Large intestine (tissue), 3 donors: ENCODE data around the gene TP53TG5. TPM values are rescaled to one million over a fixed set of nuclear protein-coding genes. Genes with fewer than 3 reads are reported as not detected.
A peak's percentile ranks its signal among the peaks of the same experiment; 100 is the strongest.

ENCODE experiments used
- DNase-seq, 2 donors: peaks; one replicate each; pipeline versions ENCODE4 v3.0.0 to v3.0.0-alpha.2; 2013
- H3K27ac ChIP-seq: one replicate; pipeline ENCODE4 v1.5.1; 2013; ENCODE audit warnings: low read length
- H3K27me3 ChIP-seq: 2 replicates; pipeline ENCODE4 v1.6.1; 2013; ENCODE audit warnings: low read length; ENCODE audit not compliant: control insufficient read depth, insufficient read depth
- H3K36me3 ChIP-seq: 2 replicates; pipeline ENCODE4 v1.6.1; 2013; ENCODE audit warnings: low read length; ENCODE audit not compliant: control insufficient read depth, insufficient read depth
- H3K4me1 ChIP-seq: one replicate; pipeline ENCODE4 v1.6.1; 2013; ENCODE audit warnings: low read length; ENCODE audit not compliant: control insufficient read depth, insufficient read depth
- H3K4me3 ChIP-seq: one replicate; pipeline ENCODE4 v1.5.1; 2013; ENCODE audit warnings: low read length
- H3K9me3 ChIP-seq: one replicate; pipeline ENCODE4 v1.6.1; 2013; ENCODE audit warnings: mild to moderate bottlenecking, low read depth, low read length, moderate library complexity; ENCODE audit not compliant: control insufficient read depth
- WGBS: methylation state at CpG from one replicate; pipeline ENCODE4 v1.1.5; 2013; ENCODE audit warnings: low lambda C conversion rate; ENCODE audit not compliant: insufficient coverage; 5-methylcytosine and 5-hydroxymethylcytosine counted together
- polyA plus RNA-seq: library from polyadenylated mRNA; unstranded; fragments of 120-200 nt; gene quantifications from one replicate; pipeline ENCODE4 v1.2.1, GENCODE V29; 2013

Gene TP53TG5
- polyA plus RNA-seq, 1 donor: 0.78 TPM

- Histone ChIP-seq H3K4me3 (no peak overlapping the region), H3K27me3 (no peaks in the 10 kb centered on the region), H3K27ac (no peak overlapping the region), H3K9me3 (no peaks in the 10 kb centered on the region), H3K36me3 (peaks cover 20% of the 10 kb centered on the region), H3K4me1 (peaks cover 17% of the 10 kb centered on the region)
- no peak for DNase-seq
- no CpG with 5 or more reads among the region's 3 CpGs for WGBS
Measured at GRCh38 chr20:45413479-45413878, 35.4 kb upstream of the TP53TG5 start.

- WGBS: no CpG with 5 or more reads among the region's 5 CpGs
- Histone ChIP-seq H3K27ac (no peak overlapping the region), H3K27me3 (no peaks in the 10 kb centered on the region), H3K9me3 (no peaks in the 10 kb centered on the region), H3K36me3 (peaks cover 17% of the 10 kb centered on the region), H3K4me1 (peaks cover 17% of the 10 kb centered on the region), H3K4me3 (no peak overlapping the region)
- no peak for DNase-seq
Measured at GRCh38 chr20:45412653-45413052, 34.5 kb upstream of the TP53TG5 start.

GRCh38 chr20:45410887-45411286 lies 32.8 kb upstream of the TP53TG5 start:
- 29% methylated on average over 1 of the region's 8 CpGs for WGBS
- H3K27me3 ChIP-seq: peaks cover 9% of the 10 kb centered on the region
- no peaks in the 10 kb centered on the region for H3K9me3 ChIP-seq
- H3K4me1 ChIP-seq: peaks cover 16% of the 10 kb centered on the region
- peak overlapping the region; percentile 62 for H3K27ac ChIP-seq
- DNase-seq: peak; percentile 63 to 84
- no peak overlapping the region for H3K4me3 ChIP-seq
- H3K36me3 ChIP-seq: peaks cover 17% of the 10 kb centered on the region

- no peaks in the 10 kb centered on the region for H3K9me3 ChIP-seq
- H3K4me3 ChIP-seq: no peak overlapping the region
- peak in 1 of 2 donors; percentile 38 for DNase-seq
- peaks cover 17% of the 10 kb centered on the region for H3K36me3 ChIP-seq
- no peak overlapping the region for H3K27ac ChIP-seq
- H3K4me1 ChIP-seq: peaks cover 20% of the 10 kb centered on the region
- WGBS: no CpG with 5 or more reads among the region's 7 CpGs
- peaks cover 15% of the 10 kb centered on the region for H3K27me3 ChIP-seq
Measured at GRCh38 chr20:45409521-45410272, 31.6 kb upstream of the TP53TG5 start.

- WGBS: 60% methylated on average over 1 of the region's 7 CpGs
- Histone ChIP-seq H3K4me3 (no peak overlapping the region), H3K27ac (no peak overlapping the region)
Measured at GRCh38 chr20:45408646-45409213, 30.6 kb upstream of the TP53TG5 start.

GRCh38 chr20:45407783-45408645 lies 29.9 kb upstream of the TP53TG5 start, which contains the start of gene DBNDD2:
Gene DBNDD2, plus strand, starts transcription at chr20:45408289. Its CDS starts 179 bp downstream, at chr20:45408468.
- 100% methylated on average over 1 of the region's 21 CpGs for WGBS
- Histone ChIP-seq H3K9me3 (no peaks in the 10 kb centered on the region), H3K4me1 (peaks cover 20% of the 10 kb centered on the region), H3K4me3 (peak within 1 kb of the TSS; percentile 82), H3K27ac (peak within 1 kb of the TSS; percentile 33), H3K27me3 (peaks cover 15% of the 10 kb centered on the region), H3K36me3 (peaks cover 17% of the 10 kb centered on the region)
- no peak for DNase-seq

More at GRCh38 chr20:45408646-45409213, 30.6 kb upstream of the TP53TG5 start:
- DNase-seq: no peak
- H3K9me3 ChIP-seq: no peaks in the 10 kb centered on the region
- H3K27me3 ChIP-seq: peaks cover 15% of the 10 kb centered on the region
- H3K4me1 ChIP-seq: peaks cover 20% of the 10 kb centered on the region
- peaks cover 17% of the 10 kb centered on the region for H3K36me3 ChIP-seq

- peaks cover 20% of the 10 kb centered on the region for H3K4me1 ChIP-seq
- peak overlapping the region; percentile 33 for H3K27ac ChIP-seq
- peaks cover 15% of the 10 kb centered on the region for H3K27me3 ChIP-seq
- peak overlapping the region; percentile 82 for H3K4me3 ChIP-seq
- peak; percentile 29 to 61 for DNase-seq
- no CpG with 5 or more reads among the region's 30 CpGs for WGBS
- no peaks in the 10 kb centered on the region for H3K9me3 ChIP-seq
- peaks cover 17% of the 10 kb centered on the region for H3K36me3 ChIP-seq
Measured at GRCh38 chr20:45407067-45407745, 29.1 kb upstream of the TP53TG5 start.

- H3K4me3 ChIP-seq: peak overlapping the region; percentile 82
- H3K27ac ChIP-seq: peak overlapping the region; percentile 33
- H3K4me1 ChIP-seq: peaks cover 17% of the 10 kb centered on the region
- peak; percentile 24 to 73 for DNase-seq
- H3K9me3 ChIP-seq: no peaks in the 10 kb centered on the region
- peaks cover 15% of the 10 kb centered on the region for H3K27me3 ChIP-seq
- peaks cover 17% of the 10 kb centered on the region for H3K36me3 ChIP-seq
- no CpG with 5 or more reads among the region's 87 CpGs for WGBS
Measured at GRCh38 chr20:45406260-45407066, 28.3 kb upstream of the TP53TG5 start.

GRCh38 chr20:45405571-45406259 lies 27.6 kb upstream of the TP53TG5 start:
- peak overlapping the region; percentile 82 for H3K4me3 ChIP-seq
- H3K4me1 ChIP-seq: peaks cover 14% of the 10 kb centered on the region
- peak in 1 of 2 donors; percentile 46 for DNase-seq
- H3K36me3 ChIP-seq: peaks cover 17% of the 10 kb centered on the region
- H3K9me3 ChIP-seq: peaks cover under 1% of the 10 kb centered on the region
- peak overlapping the region; percentile 22 for H3K27ac ChIP-seq
- WGBS: no CpG with 5 or more reads among the region's 49 CpGs
- H3K27me3 ChIP-seq: peaks cover 15% of the 10 kb centered on the region
